Activated T-helper 1 cell treated with Interleukin-2 at 50 U/mL for 16 hours (primary cell): Measurements from ENCODE around the gene PTPRE.

Source experiments
- DNase-seq: peaks from one replicate; pipeline ENCODE4 v3.0.0-alpha.2; 2020; ENCODE audit warnings: low read depth

The PTPRE gene, protein sequence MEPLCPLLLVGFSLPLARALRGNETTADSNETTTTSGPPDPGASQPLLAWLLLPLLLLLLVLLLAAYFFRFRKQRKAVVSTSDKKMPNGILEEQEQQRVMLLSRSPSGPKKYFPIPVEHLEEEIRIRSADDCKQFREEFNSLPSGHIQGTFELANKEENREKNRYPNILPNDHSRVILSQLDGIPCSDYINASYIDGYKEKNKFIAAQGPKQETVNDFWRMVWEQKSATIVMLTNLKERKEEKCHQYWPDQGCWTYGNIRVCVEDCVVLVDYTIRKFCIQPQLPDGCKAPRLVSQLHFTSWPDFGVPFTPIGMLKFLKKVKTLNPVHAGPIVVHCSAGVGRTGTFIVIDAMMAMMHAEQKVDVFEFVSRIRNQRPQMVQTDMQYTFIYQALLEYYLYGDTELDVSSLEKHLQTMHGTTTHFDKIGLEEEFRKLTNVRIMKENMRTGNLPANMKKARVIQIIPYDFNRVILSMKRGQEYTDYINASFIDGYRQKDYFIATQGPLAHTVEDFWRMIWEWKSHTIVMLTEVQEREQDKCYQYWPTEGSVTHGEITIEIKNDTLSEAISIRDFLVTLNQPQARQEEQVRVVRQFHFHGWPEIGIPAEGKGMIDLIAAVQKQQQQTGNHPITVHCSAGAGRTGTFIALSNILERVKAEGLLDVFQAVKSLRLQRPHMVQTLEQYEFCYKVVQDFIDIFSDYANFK

DNA sequence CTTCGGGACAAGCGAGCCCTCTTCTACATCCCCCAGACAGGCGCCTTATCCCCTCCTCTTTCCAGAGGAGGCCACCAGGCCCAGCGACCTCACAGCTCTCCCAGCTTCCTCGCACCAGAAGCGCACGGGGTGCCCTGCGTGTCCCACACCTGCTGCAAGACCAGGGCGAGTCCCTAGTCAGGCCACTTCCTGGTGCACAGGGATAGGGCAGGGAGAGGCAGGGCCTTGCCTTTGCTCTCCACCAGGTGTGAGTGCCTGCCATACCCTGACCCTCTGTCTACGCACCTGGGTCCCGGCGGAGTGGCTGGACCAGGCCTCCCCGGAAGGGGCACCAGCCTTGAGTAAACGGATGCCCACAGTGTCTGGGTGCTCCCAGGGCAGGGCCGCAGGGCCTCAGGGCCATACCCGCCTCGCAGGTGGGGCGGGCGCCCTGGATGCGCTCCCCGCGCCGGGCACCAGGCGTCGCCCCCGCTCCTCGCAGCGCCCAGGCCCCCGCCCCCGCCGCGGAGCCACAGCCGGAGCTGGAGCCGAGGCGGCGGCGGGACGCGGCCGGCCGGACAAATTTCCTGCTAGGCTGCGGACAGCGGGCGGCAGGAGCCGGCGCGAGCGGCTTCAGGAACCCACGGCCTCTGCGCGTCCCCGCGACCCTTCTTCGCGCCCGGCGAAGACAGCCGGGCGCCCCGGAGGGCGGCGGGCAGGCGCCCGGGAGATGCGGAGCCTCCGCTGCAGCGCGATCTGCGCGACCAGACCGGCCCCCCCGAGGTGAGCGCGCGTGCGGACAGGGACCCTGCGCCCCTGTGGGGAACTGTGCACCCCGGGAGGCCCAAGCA is at the start of gene PTPRE:
TSS of gene PTPRE (plus strand) at position 556 of the 830 bp plus-strand sequence. CDS start 133,779 bp downstream, outside the sequence.
- DNase-seq, result peak; percentile 46

DNA sequence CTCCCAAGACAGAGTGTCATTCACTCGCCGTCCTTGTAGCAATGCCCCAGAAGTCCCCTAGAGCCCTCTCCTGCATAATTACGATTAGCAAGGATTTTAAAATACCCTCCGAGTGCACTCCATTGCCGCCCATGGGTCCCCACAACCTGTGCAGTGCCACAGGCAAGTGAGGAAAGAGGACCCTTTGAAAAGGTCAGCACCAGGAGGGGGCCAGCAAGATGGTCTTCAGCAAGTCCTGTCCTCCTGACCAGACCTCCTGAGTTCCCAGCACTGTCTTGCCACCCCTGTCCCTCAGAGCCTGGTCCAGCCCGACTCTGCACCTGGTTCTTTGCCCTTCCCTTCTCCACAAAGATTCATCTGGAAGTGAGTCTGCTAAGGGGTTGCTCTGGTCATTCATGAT is 46.3 kb upstream of the PTPRE start:
- DNase-seq, result no peak

DNA sequence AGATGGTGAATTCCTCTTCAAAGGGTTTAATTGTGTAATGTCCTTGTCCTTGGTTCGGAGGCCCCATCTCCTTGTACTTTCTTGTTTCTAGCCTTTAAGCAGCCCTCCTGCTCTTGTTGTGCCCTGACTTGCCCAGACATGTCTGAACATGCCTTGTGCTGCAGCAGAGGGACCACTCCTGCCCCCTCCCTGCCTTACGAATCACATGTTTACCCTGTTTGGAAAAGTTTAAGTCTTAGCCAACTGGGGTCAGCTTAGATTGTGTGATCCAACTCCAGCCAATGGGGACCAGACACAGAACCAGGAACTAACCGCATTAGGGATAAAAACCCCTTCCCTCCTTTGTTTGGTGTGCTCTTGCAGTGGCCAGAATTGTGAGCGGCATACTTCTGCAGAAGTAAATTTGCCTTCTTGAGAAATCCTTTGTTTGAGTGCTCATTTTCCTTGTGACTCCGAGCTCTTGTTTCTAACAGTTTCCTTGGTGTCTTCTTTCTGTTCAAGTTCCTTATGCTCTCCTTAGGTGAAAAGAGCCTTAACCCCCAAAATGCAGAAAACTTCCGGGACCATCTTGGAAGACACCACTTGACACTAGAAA is 43.6 kb upstream of the PTPRE start:
- no peak for DNase-seq

DNA sequence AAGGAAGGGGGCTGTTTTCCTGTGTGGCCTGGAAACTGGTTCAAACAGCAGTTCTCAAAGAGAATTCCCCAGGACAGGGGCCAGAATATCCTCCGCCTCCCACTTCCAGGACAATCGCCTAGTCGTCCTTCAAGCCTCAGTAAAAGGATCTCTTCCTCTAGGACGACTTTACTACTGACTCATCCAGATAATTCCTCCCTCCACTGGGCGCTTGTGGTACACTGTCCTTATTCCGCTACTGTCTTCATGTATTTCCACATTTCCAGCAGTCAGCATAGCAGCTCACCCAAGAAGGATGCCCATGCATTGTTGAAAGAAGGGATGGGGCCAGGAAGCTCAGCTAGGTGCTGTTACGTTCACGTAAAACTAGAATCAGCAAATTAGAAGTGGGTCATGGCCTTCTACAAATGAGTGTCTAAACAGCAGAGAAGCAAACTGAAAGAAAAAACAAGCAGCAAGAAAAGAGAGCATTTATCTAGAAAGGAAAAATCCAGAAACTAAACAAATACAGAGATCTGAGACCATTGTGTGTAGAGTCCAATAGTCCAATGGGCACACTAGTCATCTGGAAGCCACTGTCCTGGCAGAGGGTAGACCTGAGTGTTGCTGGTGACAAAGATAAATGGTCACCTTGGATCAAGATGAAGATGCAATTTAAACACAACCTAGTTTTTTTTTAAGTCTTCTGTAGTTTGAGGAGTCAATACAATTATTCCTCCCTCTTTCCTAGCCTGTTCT is 40.5 kb upstream of the PTPRE start:
- DNase-seq, result no peak

DNA sequence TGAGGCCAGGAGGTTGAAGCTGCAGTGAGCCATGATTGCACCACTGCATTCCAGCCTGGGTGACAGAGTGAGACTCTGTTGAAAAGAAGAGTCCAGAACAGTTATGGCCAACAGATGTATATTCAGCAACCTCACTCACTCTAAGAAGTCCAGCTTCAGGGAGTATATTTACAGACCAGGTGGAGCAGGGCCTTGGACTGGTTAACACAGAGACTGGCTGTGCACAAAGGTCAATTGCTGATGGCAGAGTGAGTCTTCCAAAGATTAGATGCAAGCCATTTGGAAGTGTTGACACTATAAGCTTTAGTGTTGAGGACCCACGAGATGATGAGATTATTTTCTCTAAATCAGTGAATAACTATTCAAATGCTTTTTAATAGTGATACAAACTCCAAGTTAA is 39.1 kb upstream of the PTPRE start:
- DNase-seq, result no peak

DNA sequence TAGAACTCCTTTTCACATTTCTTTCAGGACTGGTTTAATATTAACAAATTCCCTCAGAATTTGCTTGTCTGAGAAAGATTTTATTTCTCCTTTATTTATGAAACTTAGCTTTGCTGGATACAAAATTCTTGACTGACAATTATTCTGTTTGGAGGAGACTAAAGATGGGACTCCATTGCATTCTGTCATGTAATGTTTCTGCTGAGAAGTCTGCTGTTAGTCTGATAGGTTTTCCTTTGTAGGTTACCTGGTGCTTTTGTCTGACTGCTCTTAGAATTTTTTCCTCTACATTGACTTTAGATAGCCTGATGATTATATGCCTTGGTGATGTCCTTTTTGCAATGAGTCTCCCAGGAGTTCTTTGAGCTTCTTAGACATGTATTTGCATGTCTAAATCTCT is 37.6 kb upstream of the PTPRE start:
- no peak for DNase-seq

DNA sequence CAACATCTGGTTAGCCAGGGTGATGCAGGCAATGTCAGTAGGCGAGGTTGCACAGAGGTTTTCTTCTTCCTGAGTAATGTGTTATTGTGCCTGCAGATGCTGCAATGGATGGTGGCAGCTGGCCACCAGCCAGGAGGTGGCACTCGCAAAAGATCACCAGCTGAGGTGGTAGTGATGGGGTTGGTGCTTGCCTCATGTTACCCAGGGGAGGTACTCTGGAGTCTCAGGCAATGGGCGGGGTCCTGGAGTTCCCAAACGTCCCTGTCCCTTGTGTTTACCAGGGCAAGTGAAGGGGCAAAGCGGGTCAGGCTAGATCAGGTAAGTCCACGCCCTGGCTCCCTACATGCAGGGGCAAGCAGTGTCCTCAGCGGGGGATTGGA is 35.3 kb upstream of the PTPRE start:
- DNase-seq, result no peak

DNA sequence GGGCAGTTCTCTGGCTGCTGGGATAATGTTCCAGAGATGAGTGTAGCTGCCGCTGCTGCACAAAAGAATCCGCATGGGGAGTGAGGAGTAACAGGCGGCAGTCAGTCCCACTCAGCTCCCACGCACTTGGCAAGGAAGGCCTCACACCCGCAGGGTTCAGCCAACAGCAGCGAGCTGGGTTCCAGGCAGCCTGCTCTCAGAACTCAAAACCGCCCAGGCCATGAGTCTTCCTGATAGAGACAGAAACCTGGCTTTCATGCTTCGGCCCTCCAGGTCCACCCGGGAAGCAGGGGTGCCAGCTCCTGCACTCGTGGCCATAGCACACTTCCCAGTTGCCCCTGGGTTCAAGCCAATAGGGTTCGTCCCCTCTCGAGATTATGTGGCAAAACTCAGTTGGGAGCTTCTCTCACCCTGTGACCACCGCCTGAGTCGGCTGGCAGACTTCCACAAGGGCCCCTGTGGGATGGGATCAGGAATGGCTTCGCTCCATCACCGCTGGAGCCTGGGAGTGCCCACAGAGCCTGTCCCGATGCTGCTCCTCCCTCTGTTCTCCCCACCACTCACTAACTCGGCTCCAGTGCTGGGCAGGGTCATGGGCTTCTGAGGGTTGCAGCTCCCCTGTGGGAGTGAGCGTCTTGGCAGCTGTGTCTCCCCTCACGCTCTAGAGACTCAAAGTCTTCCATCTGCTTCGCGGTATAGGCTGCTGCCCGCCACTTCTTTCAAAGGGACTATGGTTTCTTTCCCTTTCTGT is 34.7 kb upstream of the PTPRE start:
- no peak for DNase-seq

DNA sequence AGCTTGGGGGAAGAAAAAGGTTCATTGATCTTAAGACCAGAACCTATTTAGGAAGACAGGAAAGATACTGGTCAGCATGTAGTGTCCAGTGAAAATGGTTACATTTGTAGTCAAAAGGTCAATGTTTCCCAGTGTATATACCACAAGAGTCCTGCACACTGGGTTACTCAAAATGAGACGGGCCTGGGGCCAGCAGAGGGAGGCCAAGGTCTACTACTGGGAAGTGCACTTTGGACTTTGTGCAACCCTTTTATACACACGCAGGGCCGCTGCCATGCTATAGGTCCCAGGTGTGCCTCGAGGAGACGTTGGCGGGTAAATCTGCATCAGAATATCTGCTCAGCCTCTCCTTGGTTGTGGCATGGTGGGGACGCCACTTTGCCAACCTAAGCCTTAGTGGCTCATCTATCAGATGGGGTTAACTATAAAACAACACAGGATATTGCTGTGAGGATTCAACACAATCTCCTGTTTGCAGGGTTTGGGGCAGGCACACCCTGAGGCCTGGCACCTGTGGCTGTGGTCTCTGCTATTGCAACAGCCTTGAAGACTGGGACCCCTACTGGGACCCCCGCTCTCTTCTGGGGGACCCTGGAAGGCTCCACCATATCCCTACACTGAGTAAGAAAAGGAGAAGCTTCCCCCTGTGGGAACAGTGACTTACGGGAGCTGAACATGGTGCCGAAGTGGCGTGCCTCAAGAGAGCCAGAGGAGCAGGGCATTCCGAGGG is 33.9 kb upstream of the PTPRE start:
- DNase-seq, result no peak

DNA sequence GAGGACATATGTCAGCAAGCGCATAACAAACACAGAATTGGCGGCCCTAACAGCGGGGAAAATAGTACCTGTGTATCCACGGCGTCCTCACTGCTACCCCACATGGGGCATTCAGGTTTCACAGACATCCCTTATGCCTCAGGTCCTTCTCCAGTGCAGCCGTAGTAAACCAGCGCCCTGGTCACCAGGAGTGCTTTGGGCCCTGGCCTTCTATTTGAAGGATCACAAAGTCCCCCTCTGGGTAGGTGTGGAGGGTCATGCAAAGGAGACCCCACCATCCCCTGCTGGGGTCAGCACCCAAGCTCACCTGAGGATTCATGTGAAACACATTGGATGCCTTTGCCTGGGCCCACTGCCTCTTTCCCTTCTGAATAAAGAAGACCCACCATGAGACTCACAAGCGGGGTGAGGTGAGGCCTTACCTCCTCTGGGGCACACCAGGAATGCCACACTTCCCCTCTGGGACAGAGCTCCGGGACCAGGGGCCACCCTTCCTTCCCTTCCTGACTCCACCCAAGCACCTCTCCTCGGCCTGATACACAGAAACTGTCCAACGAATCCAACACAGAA is 32.9 kb upstream of the PTPRE start:
- no peak for DNase-seq

DNA sequence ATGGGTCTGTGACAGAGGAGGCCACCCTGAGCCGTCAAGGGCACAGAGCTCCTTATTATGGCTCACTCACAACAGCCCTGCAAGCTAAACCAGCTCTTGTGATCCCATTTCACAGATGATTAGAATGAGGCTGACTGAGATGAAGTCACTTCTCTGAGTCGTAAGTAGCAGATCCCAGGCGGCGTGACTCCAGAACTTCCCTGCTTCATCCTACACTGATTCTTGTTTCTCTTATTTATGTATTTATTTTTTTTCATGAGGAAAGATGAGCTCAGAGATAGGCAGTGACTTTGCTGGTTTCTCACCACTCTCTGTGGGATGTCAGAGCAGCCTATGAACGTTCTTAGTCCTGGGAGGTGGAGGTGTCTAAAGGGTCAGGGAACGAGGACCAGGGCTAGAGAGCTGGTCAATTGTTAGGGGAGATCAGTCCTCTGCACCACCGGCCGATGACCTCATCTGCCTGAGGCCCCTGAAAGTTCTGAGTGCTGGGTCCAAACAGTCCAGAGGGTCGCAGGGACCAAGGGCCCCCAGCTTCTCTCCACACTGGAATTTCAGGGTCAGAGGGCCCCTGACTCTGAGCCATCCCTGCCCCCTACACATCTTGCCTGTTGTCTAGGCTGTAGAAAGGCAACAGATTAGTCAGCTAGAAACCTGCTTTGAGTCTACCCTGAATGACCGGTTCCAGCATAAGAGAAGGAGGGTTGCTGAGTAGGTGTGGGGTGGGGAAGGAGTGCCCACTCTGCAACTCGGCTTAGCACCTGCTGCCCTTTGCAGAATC is 32.0 kb upstream of the PTPRE start:
- no peak for DNase-seq

DNA sequence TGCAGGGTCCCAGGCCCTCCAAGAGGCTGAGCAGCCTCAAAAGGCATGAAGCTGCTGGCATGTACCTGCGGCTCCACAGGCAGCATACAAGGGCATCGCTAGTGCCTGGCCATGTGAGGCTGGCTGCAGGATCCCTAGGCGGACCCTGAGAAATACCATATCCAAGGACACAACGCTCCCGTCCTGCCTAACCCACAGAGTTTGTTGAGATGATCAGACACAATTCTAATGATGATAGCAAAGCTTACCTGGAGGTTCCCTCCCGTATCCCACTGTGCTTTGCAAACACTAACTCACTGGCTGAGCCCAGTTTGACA is 31.5 kb upstream of the PTPRE start:
- no peak for DNase-seq

DNA sequence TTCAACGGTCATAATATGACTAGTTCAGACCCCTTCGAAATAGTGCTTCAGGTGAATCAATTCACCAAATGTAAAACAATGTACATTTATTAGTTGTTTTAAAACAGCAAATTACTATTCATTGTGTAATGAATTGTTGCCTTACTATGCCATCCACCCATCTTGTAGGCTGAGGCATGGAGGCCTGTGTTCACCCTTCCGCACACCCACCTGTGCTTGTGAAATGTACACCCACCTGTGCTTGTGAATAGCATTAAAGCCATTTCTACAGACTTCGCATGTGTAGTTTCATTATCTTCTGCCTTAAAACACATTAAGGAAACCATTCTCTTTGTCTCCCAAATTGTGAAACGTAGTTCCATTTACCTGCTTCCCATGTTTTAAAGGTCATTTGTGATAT is 31.0 kb upstream of the PTPRE start:
- DNase-seq, result no peak

DNA sequence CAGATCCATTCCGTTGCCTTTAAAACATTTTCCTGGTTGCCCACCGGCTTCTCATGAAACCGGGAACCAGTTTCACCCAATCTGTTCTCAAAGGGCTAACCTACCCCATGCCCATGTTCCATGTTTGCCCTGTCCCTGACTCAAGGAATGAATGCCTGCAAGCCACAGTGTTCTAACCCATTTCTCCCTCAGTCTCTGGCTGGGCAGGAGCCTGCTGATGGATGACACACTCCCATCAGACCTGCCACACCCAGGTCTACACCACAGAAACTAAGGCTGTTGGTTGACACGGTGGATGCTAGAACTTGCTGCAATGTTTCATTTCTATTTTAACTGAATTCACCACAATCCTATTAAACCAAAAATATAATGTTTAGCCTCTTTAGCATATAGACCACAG is 29.8 kb upstream of the PTPRE start:
- no peak for DNase-seq

DNA sequence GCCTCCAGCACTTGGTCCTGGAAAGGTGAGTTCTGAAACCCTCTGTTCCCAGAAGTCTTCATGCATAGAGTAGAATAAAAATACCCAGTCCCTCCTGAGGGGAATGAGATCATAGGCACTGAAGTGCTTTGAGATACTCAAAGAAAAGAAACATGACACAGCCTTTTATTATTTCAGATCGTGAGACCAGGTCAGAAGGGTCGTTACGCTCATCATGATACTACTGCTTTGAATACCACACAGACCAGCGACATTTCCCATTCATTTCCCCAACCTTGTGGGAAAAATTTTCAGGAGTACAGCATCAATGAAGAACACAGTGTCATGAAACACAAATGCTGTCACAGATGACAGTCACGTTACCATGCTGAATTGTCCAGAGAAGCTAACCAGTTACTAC is 29.2 kb upstream of the PTPRE start:
- DNase-seq, result no peak

DNA sequence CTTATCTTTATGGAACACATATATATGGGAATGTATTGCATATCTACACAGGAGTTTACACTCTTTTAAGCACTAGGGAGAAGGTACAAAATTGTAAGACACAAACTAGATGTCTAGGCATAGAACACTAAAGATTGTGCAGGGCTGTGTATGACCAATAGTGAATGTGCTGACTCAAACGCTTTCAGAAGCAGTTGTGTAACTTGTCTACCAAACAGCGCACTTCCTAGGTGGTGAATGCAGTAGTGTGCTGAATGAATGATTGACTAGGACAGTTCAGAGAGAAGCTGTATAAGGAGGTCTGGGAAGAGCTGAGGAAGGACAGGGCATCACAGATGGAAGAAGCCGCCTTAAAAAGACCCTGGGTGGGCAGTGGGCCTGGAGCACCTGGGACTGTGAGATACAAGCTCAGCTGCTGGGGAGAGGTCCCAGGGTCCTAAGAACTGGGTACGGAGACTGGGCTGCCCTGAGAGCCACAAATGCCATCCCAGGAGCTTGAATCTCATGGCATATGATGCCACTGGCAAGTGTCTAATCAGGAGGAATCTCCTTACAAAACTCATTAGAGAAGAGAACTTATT is 28.3 kb upstream of the PTPRE start:
- DNase-seq, result no peak

DNA sequence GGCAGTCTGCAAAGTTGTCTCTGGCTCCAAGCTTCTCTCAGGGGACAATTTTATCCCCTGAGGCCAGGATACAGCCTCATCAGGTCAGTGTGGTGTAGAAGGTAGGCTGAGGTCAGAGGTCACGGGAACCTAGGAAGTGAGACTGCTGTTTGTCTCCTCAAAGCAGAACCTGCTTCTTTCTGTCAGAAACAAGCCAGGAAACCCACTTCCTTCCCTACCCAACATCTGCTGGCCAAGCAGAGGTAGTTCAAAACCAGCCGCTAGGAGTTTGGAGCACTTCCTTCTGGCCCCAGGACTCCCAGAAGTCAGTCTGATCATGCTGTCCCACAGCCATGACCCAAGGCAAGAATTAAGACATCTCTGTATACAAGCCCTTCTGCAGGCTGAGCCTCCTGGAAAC is 26.3 kb upstream of the PTPRE start:
- no peak for DNase-seq

DNA sequence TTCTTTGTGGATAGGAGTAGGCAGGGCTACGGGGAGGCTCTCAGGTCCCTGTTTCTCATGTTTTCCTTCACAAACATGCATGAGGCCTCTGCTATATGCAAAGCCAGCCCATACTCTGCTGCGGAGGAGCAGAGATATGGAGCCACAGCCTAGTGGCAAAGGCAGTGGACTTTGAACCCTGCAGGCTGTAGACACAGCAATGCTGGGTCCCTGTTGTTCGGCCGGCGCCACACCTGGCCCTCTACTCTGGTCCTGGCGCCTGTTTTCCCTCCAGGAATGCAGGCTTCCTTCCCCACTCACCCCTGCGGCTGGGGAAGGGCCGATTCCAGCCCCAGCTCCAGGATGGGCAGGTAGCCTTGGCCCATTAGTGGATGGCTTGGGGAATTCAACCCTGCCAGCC is 25.6 kb upstream of the PTPRE start:
- DNase-seq, result no peak

DNA sequence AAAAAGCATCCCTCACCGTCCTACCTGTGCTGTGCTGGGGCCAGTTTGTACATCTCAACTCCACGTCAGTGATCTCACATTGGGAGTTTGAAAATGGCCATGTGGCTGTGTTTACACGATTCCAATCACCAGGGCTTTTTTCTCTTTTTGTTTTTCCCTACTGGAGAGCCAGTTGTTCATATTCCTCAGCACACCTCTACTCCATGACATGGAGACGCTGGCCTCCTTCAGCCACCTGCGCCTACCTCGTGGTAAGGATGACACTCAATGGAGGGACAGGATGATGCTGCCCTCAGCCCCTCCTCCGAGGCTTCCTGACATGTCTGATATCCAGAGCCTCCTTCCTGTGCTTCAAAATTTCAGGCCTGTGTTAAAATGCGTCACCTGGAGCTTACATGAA is 24.5 kb upstream of the PTPRE start:
- DNase-seq, result no peak
